ENCODE results near the gene CDKN2A. TPM values are rescaled to one million over a fixed set of nuclear protein-coding genes. Genes with fewer than 3 reads are reported as not detected.
A peak's percentile ranks its signal among the peaks of the same experiment; 100 is the strongest.

Gene CDKN2A
- total RNA-seq, 1 donor from 2014 or later, result 21.2 TPM

- H3K36me3 Mint-ChIP-seq (ENCODE audit: low read depth), result no peaks in the 10 kb centered on the region
- H3K9me3 Mint-ChIP-seq (ENCODE audit: low read depth), result no peaks in the 10 kb centered on the region
- H3K27me3 Mint-ChIP-seq (ENCODE audit: low read depth), result no peaks in the 10 kb centered on the region
- no peak for TF ChIP-seq CTCF (IDR thresholded peaks at IDR 0.05)
- peaks cover 35% of the 10 kb centered on the region for H3K4me1 Mint-ChIP-seq (ENCODE audit: low read depth)
- no peak overlapping the region for H3K27ac Mint-ChIP-seq (ENCODE audit: unreplicated experiment)
- peak overlapping the region; percentile 97 for H3K4me3 Mint-ChIP-seq (ENCODE audit: unreplicated experiment)
- DNase-seq (ENCODE audit: low spot score), result no peak
Observed at GRCh38 chr9:21996858-21997257, 2.7 kb upstream of the CDKN2A start.

- Mint-ChIP-seq H3K9me3 (ENCODE audit: low read depth) (no peaks in the 10 kb centered on the region), H3K27me3 (ENCODE audit: low read depth) (no peaks in the 10 kb centered on the region), H3K4me1 (ENCODE audit: low read depth) (peaks cover 33% of the 10 kb centered on the region), H3K27ac (ENCODE audit: unreplicated experiment) (peak overlapping the region; percentile 98), H3K36me3 (ENCODE audit: low read depth) (no peaks in the 10 kb centered on the region), H3K4me3 (ENCODE audit: unreplicated experiment) (peak overlapping the region; percentile 97)
- DNase-seq (ENCODE audit: low spot score), result no peak
- TF ChIP-seq CTCF (IDR thresholded peaks at IDR 0.05), result no peak
Observed at GRCh38 chr9:21996438-21996837, 2.2 kb upstream of the CDKN2A start.

GRCh38 chr9:21995666-21996398 lies 1.6 kb upstream of the CDKN2A start:
- H3K4me3 Mint-ChIP-seq (ENCODE audit: unreplicated experiment), result peak overlapping the region; percentile 97
- H3K27me3 Mint-ChIP-seq (ENCODE audit: low read depth), result no peaks in the 10 kb centered on the region
- no peaks in the 10 kb centered on the region for H3K36me3 Mint-ChIP-seq (ENCODE audit: low read depth)
- H3K27ac Mint-ChIP-seq (ENCODE audit: unreplicated experiment), result peak overlapping the region; percentile 98
- peak; percentile 92 for DNase-seq (ENCODE audit: low spot score)
- no peaks in the 10 kb centered on the region for H3K9me3 Mint-ChIP-seq (ENCODE audit: low read depth)
- peak; percentile 67 for TF ChIP-seq CTCF (IDR thresholded peaks at IDR 0.05)
- H3K4me1 Mint-ChIP-seq (ENCODE audit: low read depth), result peaks cover 28% of the 10 kb centered on the region

GRCh38 chr9:21995006-21995665 lies 944 bp upstream of the CDKN2A start:
- Mint-ChIP-seq H3K27ac (ENCODE audit: unreplicated experiment) (peak overlapping the region; percentile 98), H3K36me3 (ENCODE audit: low read depth) (peaks cover 2% of the 10 kb centered on the region), H3K27me3 (ENCODE audit: low read depth) (peaks cover 4% of the 10 kb centered on the region), H3K4me3 (ENCODE audit: unreplicated experiment) (peak overlapping the region; percentile 97), H3K4me1 (ENCODE audit: low read depth) (peaks cover 26% of the 10 kb centered on the region), H3K9me3 (ENCODE audit: low read depth) (no peaks in the 10 kb centered on the region)
- TF ChIP-seq CTCF (IDR thresholded peaks at IDR 0.05), result peak; percentile 6
- peak; percentile 93 for DNase-seq (ENCODE audit: low spot score)

GRCh38 chr9:21994556-21995005 lies 389 bp upstream of the CDKN2A start, which contains the start of gene CDKN2B-AS1:
Gene CDKN2B-AS1 (plus strand): TSS chr9:21994791.
- peaks cover 6% of the 10 kb centered on the region for H3K36me3 Mint-ChIP-seq (ENCODE audit: low read depth)
- peaks cover 28% of the 10 kb centered on the region for H3K4me1 Mint-ChIP-seq (ENCODE audit: low read depth)
- peak; percentile 43 for TF ChIP-seq CTCF (IDR thresholded peaks at IDR 0.05)
- H3K27me3 Mint-ChIP-seq (ENCODE audit: low read depth), result peaks cover 9% of the 10 kb centered on the region
- H3K9me3 Mint-ChIP-seq (ENCODE audit: low read depth), result no peaks in the 10 kb centered on the region
- H3K4me3 Mint-ChIP-seq (ENCODE audit: unreplicated experiment), result peak within 1 kb of the TSS; percentile 97
- DNase-seq (ENCODE audit: low spot score), result no peak
- H3K27ac Mint-ChIP-seq (ENCODE audit: unreplicated experiment), result peak within 1 kb of the TSS; percentile 98
